GM23248 (cell line): ENCODE measurements around the gene TDRD5. TPM values are rescaled to one million over a fixed set of nuclear protein-coding genes. Genes with fewer than 3 reads are reported as not detected.

Experiments used
- DNase-seq: peaks from one replicate; pipeline ENCODE4 v3.0.0-alpha.2; 2015
- H2AFZ ChIP-seq: fragments of 200-600 bp; sonication (generic); 2 replicates; pipeline ENCODE4 v1.6.1; 2016; ENCODE audit warnings: antibody characterized with exemption
- H3F3A ChIP-seq: fragments of 200-600 bp; sonication (generic); 2 replicates; pipeline ENCODE4 v1.6.1; 2016; ENCODE audit warnings: mild to moderate bottlenecking, antibody characterized with exemption, mixed run types; ENCODE audit not compliant: insufficient read depth
- H3K27ac ChIP-seq: fragments of 200-600 bp; sonication (generic); 2 replicates; pipeline ENCODE4 v1.5.1; 2016; ENCODE audit warnings: mild to moderate bottlenecking
- H3K27me3 ChIP-seq: fragments of 200-600 bp; sonication (generic); replicated peaks from 2 replicates; pipeline ENCODE4 v1.6.1; 2016; ENCODE audit warnings: mild to moderate bottlenecking; ENCODE audit not compliant: insufficient read depth
- H3K36me3 ChIP-seq: fragments of 200-600 bp; sonication (generic); 2 replicates; pipeline ENCODE4 v1.6.1; 2016; ENCODE audit warnings: low read depth, mild to moderate bottlenecking
- H3K4me1 ChIP-seq: fragments of 200-600 bp; sonication (generic); 2 replicates; pipeline ENCODE4 v1.6.1; 2016; ENCODE audit warnings: mild to moderate bottlenecking; ENCODE audit not compliant: insufficient read depth
- H3K4me2 ChIP-seq: fragments of 200-600 bp; sonication (generic); one replicate; pipeline ENCODE4 v1.6.1; 2016; ENCODE audit warnings: mild to moderate bottlenecking; ENCODE audit not compliant: unreplicated experiment
- H3K4me3 ChIP-seq: fragments of 200-600 bp; sonication (generic); 2 replicates; pipeline ENCODE4 v1.5.1; 2016; ENCODE audit warnings: mild to moderate bottlenecking
- H3K79me2 ChIP-seq: fragments of 200-600 bp; sonication (generic); 2 replicates; pipeline ENCODE4 v1.6.1; 2016; ENCODE audit warnings: mild to moderate bottlenecking; ENCODE audit not compliant: insufficient read depth
- H3K9ac ChIP-seq: fragments of 200-600 bp; sonication (generic); 2 replicates; pipeline ENCODE4 v1.6.1; 2016; ENCODE audit warnings: mild to moderate bottlenecking
- H3K9me2 ChIP-seq: fragments of 200-600 bp; sonication (generic); 2 replicates; pipeline ENCODE4 v1.6.1; 2016; ENCODE audit warnings: mixed run types, mild to moderate bottlenecking, moderate library complexity; ENCODE audit not compliant: insufficient read depth
- H3K9me3 ChIP-seq: fragments of 200-600 bp; sonication (generic); one replicate; pipeline ENCODE4 v1.6.1; 2017; ENCODE audit warnings: low read depth
- H4K20me1 ChIP-seq: fragments of 200-600 bp; sonication (generic); 2 replicates; pipeline ENCODE4 v1.6.0; 2016; ENCODE audit not compliant: insufficient read depth
- EZH2 ChIP-seq: fragments of 200-600 bp; sonication (generic); IDR thresholded peaks from 2 replicates; pipeline ENCODE4 v1.6.1; 2018; ENCODE audit warnings: antibody characterized with exemption, mild to moderate bottlenecking; ENCODE audit not compliant: insufficient read depth, poor library complexity, severe bottlenecking
- EZH2phosphoT487 ChIP-seq: fragments of 200-600 bp; sonication (generic); IDR thresholded peaks from 2 replicates; pipeline ENCODE4 v1.6.1; 2018; ENCODE audit warnings: antibody characterized with exemption, moderate library complexity, mild to moderate bottlenecking, low read depth; ENCODE audit not compliant: insufficient read depth
- WGBS, 2 experiments: methylation state at CpG; one replicate each; pipeline ENCODE4 v1.1.6; 2015 to 2017; ENCODE audit warnings: low lambda C conversion rate in 2 of 2, low coverage in 1 of 2; ENCODE audit errors: missing lambda C conversion rate in 2 of 2; 5-methylcytosine and 5-hydroxymethylcytosine counted together
- in situ Hi-C: fragments of 300-500 bp; cut with MboI; formaldehyde crosslinking; loops from 2 replicates; pipeline ENCODE4 v1.15.0; 2020
- polyA plus RNA-seq: library from polyadenylated mRNA; unstranded; fragments of >200 nt; fragmentation: Nextera tagmentation; extraction: Ambion mirVana; gene quantifications from 2 replicates; pipeline ENCODE4 v1.2.1, GENCODE V29; 2016
- total RNA-seq: library from RNA; depleted of rRNA; stranded (reverse); fragments of >200 nt; shearing (Covaris generic); gene quantifications from 2 replicates; pipeline ENCODE4 v1.2.3, GENCODE V29; 2014

The TDRD5 gene
- total and polyA plus RNA-seq, 2 experiments from 2014 or later, result not detected

DNA sequence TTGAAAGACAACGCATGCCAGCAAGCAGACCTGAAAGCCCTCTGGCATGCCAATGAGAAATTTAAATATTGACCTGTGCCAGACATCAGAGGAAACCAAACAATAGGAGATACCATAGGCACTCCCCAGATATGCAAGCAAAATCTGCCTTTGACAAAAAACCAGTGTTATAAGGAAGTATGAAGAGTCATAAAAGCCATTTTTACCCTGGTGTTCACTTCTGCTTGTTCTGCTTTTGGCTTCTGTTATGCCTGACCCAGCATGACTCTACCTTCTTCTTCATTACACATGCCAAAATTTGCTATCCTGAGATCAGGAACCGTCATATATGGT is 42.3 kb upstream of the TDRD5 start:
- H3K4me3 ChIP-seq, result no peak overlapping the region
- DNase-seq, result no peak
- H3K9ac ChIP-seq, result no peak overlapping the region
- TF ChIP-seq EZH2 (no peak), EZH2phosphoT487 (no peak)
- H3K27ac ChIP-seq, result no peak overlapping the region
- H2AFZ ChIP-seq, result no peak overlapping the region
- no peak overlapping the region for H3K4me2 ChIP-seq
- no peaks in the 10 kb centered on the region for H3K79me2 ChIP-seq
- no peaks in the 10 kb centered on the region for H3K27me3 ChIP-seq
- 23 to 24% methylated on average over 2 of the region's 2 CpGs for WGBS, 2 experiments
- no peaks in the 10 kb centered on the region for H3F3A ChIP-seq
- in situ Hi-C loops, result no loop called here
- H3K36me3 ChIP-seq, result no peaks in the 10 kb centered on the region
- no peaks in the 10 kb centered on the region for H3K9me2 ChIP-seq
- no peaks in the 10 kb centered on the region for H3K4me1 ChIP-seq
- H3K9me3 ChIP-seq, result no peaks in the 10 kb centered on the region
- H4K20me1 ChIP-seq, result no peaks in the 10 kb centered on the region

GRCh38 chr1:179550746-179551682 is 40.6 kb upstream of the TDRD5 start:
- no peak overlapping the region for H2AFZ ChIP-seq
- no peak overlapping the region for H3K4me2 ChIP-seq
- H3K27ac ChIP-seq, result no peak overlapping the region

DNA sequence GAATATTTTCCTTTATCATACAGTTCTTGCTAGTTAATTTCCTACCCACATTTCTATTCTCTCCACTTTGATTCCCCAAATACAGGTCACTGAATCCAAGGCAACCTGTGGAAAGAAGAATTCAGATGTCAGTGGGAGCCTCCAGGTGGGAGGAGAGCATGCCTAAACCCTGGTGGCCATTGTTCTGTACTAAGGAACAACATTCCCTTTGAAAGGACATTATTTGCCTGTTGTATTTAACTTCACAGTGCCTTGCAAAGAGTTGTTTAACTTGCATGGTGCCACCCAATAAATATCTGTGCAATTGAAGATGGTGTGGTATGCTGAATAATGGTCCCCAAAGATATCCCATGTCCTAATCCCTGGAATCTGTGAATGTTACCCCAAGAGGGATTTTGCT is 37.2 kb upstream of the TDRD5 start:
- Histone ChIP-seq H2AFZ (no peak overlapping the region), H3K4me2 (no peak overlapping the region), H4K20me1 (no peaks in the 10 kb centered on the region), H3K4me1 (no peaks in the 10 kb centered on the region), H3F3A (no peaks in the 10 kb centered on the region), H3K4me3 (no peak overlapping the region), H3K9me3 (no peaks in the 10 kb centered on the region), H3K79me2 (no peaks in the 10 kb centered on the region), H3K27ac (no peak overlapping the region), H3K9ac (no peak overlapping the region), H3K36me3 (no peaks in the 10 kb centered on the region), H3K27me3 (no peaks in the 10 kb centered on the region; the same call in 1 of the 2 replicates), H3K9me2 (no peaks in the 10 kb centered on the region)
- in situ Hi-C loops, result no loop called here
- TF ChIP-seq EZH2phosphoT487, result no peak
- TF ChIP-seq EZH2, result no peak
- DNase-seq, result no peak

More at GRCh38 chr1:179550746-179551682, 40.6 kb upstream of the TDRD5 start:
- Histone ChIP-seq H3K79me2 (no peaks in the 10 kb centered on the region), H3F3A (no peaks in the 10 kb centered on the region), H3K4me1 (no peaks in the 10 kb centered on the region), H3K9me3 (no peaks in the 10 kb centered on the region), H3K9me2 (no peaks in the 10 kb centered on the region), H3K36me3 (no peaks in the 10 kb centered on the region), H4K20me1 (no peaks in the 10 kb centered on the region), H3K9ac (no peak overlapping the region), H3K4me3 (no peak overlapping the region), H3K27me3 (no peaks in the 10 kb centered on the region)
- DNase-seq, result peak; percentile 71
- 16 to 19% methylated on average over 9 of the region's 9 CpGs for WGBS, 2 experiments
- TF ChIP-seq EZH2 (no peak), EZH2phosphoT487 (no peak)
- in situ Hi-C loops, result no loop called here

DNA sequence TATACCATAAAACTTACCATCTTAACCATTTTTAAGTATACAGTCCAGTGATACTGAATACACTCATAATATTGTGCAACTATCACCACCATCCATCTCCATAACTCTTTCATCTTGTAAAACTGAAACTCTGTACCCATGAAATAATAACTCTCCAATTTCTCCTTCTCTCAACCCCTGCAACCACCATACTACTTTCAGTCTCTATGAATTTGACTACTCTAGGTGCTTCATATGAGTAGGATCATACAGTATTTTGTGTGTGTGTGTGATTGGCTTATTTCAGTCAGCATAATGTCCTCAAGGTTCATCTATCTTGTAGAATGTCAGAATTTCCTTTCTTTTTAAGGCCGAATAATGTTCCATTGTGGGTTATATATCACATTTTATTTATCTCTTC is 33.6 kb upstream of the TDRD5 start:
- in situ Hi-C loops, result no loop called here
- Histone ChIP-seq H3K9me3 (no peaks in the 10 kb centered on the region), H3F3A (no peaks in the 10 kb centered on the region), H3K27ac (no peak overlapping the region), H3K27me3 (no peaks in the 10 kb centered on the region; the same call in 1 of the 2 replicates), H2AFZ (no peak overlapping the region), H4K20me1 (no peaks in the 10 kb centered on the region), H3K79me2 (no peaks in the 10 kb centered on the region), H3K4me2 (no peak overlapping the region), H3K4me3 (no peak overlapping the region), H3K9ac (no peak overlapping the region), H3K36me3 (no peaks in the 10 kb centered on the region), H3K4me1 (no peaks in the 10 kb centered on the region), H3K9me2 (no peaks in the 10 kb centered on the region)
- WGBS, 2 experiments, result 11 to 15% methylated on average over 1 of the region's 1 CpG
- no peak for TF ChIP-seq EZH2
- no peak for TF ChIP-seq EZH2phosphoT487
- DNase-seq, result no peak
